Cardiac fibroblast (primary cell): ENCODE measurements around the gene G6PC3.

Experiments used
- DNase-seq, 2 donors: peaks; one replicate each; pipeline versions ENCODE4 v3.0.0 to v3.0.0-alpha.2; 2010; ENCODE audit warnings: low read depth in 2 of 2
- H3K4me3 ChIP-seq, 2 donors: replicated peaks in 1 of 2; 1 replicate in 1 of 2; 2 replicates in 1 of 2; pipeline ENCODE4 v1.5.1; 2011; ENCODE audit warnings: low read depth in 2 of 2, low read length in 2 of 2, mild to moderate bottlenecking in 2 of 2, moderate library complexity in 1 of 2
- TF ChIP-seq, protein P1 (sequence below): IDR thresholded peaks from one replicate; pipeline ENCODE4 v1.5.1; 2011; ENCODE audit warnings: low read depth, mild to moderate bottlenecking, low read length, inconsistent platforms

G6PC3 gene

GRCh38 chr17:44077595-44077909 lies 7.0 kb downstream of the G6PC3 start:
- DNase-seq: no peak
- no peak overlapping the region for H3K4me3 ChIP-seq

GRCh38 chr17:44078412-44078811 lies 7.9 kb downstream of the G6PC3 start:
- no peak for DNase-seq
- no peak overlapping the region for H3K4me3 ChIP-seq
- TF ChIP-seq, protein P1, sequence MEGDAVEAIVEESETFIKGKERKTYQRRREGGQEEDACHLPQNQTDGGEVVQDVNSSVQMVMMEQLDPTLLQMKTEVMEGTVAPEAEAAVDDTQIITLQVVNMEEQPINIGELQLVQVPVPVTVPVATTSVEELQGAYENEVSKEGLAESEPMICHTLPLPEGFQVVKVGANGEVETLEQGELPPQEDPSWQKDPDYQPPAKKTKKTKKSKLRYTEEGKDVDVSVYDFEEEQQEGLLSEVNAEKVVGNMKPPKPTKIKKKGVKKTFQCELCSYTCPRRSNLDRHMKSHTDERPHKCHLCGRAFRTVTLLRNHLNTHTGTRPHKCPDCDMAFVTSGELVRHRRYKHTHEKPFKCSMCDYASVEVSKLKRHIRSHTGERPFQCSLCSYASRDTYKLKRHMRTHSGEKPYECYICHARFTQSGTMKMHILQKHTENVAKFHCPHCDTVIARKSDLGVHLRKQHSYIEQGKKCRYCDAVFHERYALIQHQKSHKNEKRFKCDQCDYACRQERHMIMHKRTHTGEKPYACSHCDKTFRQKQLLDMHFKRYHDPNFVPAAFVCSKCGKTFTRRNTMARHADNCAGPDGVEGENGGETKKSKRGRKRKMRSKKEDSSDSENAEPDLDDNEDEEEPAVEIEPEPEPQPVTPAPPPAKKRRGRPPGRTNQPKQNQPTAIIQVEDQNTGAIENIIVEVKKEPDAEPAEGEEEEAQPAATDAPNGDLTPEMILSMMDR: no peak

More at GRCh38 chr17:44077595-44077909, 7.0 kb downstream of the G6PC3 start:
- TF ChIP-seq, protein P1: no peak

DNA sequence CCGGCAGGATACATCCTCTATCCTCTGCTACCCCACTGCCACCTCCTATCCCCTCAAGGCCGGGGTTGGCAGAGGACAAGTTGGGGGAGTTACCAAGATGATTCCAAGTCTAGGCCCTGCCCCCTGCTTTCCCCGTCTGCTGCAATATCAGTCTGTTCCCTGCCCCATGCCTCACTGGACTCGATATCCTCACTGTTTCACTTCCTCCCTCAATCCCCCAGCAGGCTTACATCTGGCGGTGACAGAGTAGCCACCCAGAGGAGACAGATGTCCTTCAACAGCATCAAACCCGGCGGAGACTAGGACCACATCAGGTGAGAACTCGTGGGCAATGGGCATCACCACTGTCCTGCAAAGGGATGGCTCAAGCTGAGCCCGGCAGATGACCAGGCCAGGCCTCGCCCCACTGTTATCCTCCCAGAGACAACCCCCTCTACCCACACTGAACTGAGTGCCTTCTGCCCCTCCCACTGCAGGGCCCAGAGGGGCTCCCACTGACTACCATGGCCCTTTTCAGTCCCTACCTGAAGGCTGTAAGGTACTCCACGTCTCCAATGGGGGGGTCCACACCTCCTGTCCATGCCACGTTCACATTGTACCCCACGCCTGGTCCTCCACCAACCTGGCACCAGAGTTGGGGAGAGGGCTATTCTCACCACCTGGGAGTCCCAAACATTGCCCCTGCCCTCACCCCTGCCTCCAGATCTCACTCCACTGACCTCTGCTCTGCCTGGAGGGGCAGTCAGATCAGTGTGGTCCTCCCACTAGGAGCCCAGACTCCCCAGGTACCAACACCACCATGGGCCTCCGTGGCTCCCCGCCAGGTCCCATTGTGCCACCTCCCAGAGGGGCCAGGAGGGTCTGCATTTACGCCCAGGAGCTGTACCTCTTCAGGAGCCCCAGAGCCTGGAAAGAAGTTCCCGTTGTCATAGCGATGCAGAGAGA lies 9.6 kb downstream of the G6PC3 start:
- no peak for DNase-seq
- TF ChIP-seq, protein P1: no peak
- H3K4me3 ChIP-seq: no peak overlapping the region

GRCh38 chr17:44081681-44082080 lies 11.1 kb downstream of the G6PC3 start:
- H3K4me3 ChIP-seq: no peak overlapping the region
- peak in 1 of 2 donors; percentile 44 for DNase-seq
- TF ChIP-seq, protein P1: no peak

DNA sequence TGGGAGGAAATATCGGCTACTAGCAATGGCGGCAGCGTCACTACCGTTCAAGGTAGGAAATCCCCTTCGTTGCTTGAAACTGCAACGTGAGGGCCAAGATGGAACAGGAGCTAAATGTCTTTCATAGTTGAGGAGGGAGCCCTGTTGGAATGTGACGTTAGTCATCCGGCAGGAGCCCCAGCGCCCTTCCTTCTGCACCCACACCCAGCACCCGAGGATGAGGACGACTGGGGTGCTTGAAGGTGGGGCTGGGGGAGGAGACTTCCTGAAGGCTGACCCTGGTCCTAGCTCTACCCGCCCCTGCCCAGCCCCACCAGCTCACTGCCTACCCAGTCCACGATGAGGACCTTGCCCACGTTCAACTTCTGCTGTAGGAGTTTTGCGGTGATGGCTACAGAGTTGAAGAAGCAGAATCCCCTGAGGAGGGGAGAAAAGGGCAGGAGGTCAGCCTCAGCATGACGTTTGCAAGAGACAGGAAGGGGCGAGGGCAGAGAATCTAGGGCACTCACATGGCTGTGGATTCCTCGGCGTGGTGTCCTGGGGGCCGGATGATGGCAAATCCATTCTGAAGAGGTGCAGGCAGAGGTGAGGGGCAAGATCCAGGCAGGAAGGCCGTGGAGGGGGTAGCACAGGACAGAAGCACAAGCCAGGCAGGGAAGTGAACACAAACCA lies 11.9 kb downstream of the G6PC3 start:
- no peak overlapping the region for H3K4me3 ChIP-seq
- DNase-seq: no peak
- TF ChIP-seq, protein P1: no peak

DNA sequence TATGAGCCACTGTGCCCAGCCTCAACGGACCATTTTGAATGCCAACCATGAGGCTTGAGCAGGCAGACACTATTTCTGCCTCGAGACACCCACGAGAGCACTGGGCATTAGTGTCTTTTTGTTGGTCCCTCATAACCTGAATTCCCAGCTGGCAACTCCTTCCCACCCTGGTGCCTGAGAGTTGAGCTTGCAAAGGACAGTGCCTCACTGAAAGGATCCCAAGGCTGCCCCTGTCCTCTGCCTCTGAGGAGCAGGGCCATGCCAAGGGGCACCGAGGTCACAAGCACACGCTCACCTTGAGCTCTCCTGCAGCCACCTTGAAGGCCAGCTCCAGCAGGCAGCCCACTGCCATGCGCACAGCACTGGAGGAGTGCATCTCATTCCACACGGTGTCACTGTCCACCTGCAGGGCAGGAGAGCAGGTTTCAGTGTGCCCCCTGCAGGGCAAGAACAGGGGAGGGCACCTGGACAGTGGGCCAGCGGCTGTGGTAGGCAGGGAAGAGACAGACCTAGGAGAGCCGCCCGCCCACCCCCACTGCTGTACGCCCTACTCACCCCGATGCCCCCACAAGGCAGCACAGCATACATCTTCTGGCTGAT lies 12.8 kb downstream of the G6PC3 start:
- no peak for DNase-seq

More for the DNA sequence above, 12.8 kb downstream of the G6PC3 start:
- TF ChIP-seq, protein P1: peak; percentile 31
- H3K4me3 ChIP-seq: no peak overlapping the region
